Ectodermal cell (in vitro differentiated cells): Measurements from ENCODE around the gene UNG.
A peak's percentile ranks its signal among the peaks of the same experiment; 100 is the strongest.

Source experiments
- H3K27ac ChIP-seq: 2 replicates; pipeline ENCODE4 v1.7.0; 2013; ENCODE audit warnings: mild to moderate bottlenecking, low read depth, low read length; ENCODE audit not compliant: insufficient read depth, poor library complexity, severe bottlenecking
- H3K27me3 ChIP-seq: 2 replicates; pipeline ENCODE4 v1.7.0; 2013; ENCODE audit warnings: mild to moderate bottlenecking, low read length; ENCODE audit not compliant: insufficient read depth, control insufficient read depth, poor library complexity, severe bottlenecking
- H3K36me3 ChIP-seq: one replicate; pipeline ENCODE4 v1.7.0; 2013; ENCODE audit warnings: low read length; ENCODE audit not compliant: control insufficient read depth, insufficient read depth
- H3K4me1 ChIP-seq: one replicate; pipeline ENCODE4 v1.7.0; 2013; ENCODE audit warnings: low read length; ENCODE audit not compliant: control insufficient read depth, insufficient read depth
- H3K4me3 ChIP-seq: 2 replicates; pipeline ENCODE4 v1.7.0; 2013; ENCODE audit warnings: low read depth, low read length, control low read depth; ENCODE audit not compliant: insufficient read depth
- H3K9me3 ChIP-seq: 2 replicates; pipeline ENCODE4 v1.7.0; 2013; ENCODE audit warnings: mild to moderate bottlenecking, low read length, moderate library complexity; ENCODE audit not compliant: control insufficient read depth
- WGBS, 2 experiments: methylation state at CpG; one replicate each; pipeline ENCODE4 v1.1.7; 2013; ENCODE audit warnings: missing lambda C conversion rate in 2 of 2; 5-methylcytosine and 5-hydroxymethylcytosine counted together

Gene UNG

GRCh38 chr12:109058773-109059172, 38.6 kb upstream of the UNG start:
- WGBS, 2 experiments, result 95% methylated on average over 6 of the region's 6 CpGs
- no peaks in the 10 kb centered on the region for H3K36me3 ChIP-seq
- peaks cover under 1% of the 10 kb centered on the region for H3K4me1 ChIP-seq
- H3K4me3 ChIP-seq, result no peak overlapping the region
- H3K27ac ChIP-seq, result no peak overlapping the region
- no peaks in the 10 kb centered on the region for H3K27me3 ChIP-seq
- H3K9me3 ChIP-seq, result no peaks in the 10 kb centered on the region

GRCh38 chr12:109064143-109064542, 33.3 kb upstream of the UNG start:
- no peak overlapping the region for H3K27ac ChIP-seq
- no peak overlapping the region for H3K4me3 ChIP-seq
- no peaks in the 10 kb centered on the region for H3K36me3 ChIP-seq
- no peaks in the 10 kb centered on the region for H3K9me3 ChIP-seq
- WGBS, 2 experiments, result 89 to 91% methylated on average over 3 of the region's 3 CpGs
- no peaks in the 10 kb centered on the region for H3K27me3 ChIP-seq
- H3K4me1 ChIP-seq, result peaks cover 1% of the 10 kb centered on the region

GRCh38 chr12:109065154-109065852, 32.1 kb upstream of the UNG start:
- Histone ChIP-seq H3K4me3 (no peak overlapping the region), H3K36me3 (no peaks in the 10 kb centered on the region), H3K27me3 (no peaks in the 10 kb centered on the region), H3K27ac (no peak overlapping the region), H3K4me1 (peaks cover 12% of the 10 kb centered on the region), H3K9me3 (no peaks in the 10 kb centered on the region)
- 91 to 95% methylated on average over 4 to 5 of the region's 5 CpGs for WGBS, 2 experiments

- Histone ChIP-seq H3K9me3 (no peaks in the 10 kb centered on the region), H3K4me3 (no peak overlapping the region), H3K4me1 (peaks cover 18% of the 10 kb centered on the region), H3K36me3 (no peaks in the 10 kb centered on the region), H3K27ac (no peak overlapping the region), H3K27me3 (no peaks in the 10 kb centered on the region)
- WGBS, 2 experiments, result 76 to 93% methylated on average over 1 of the region's 1 CpG
Observed at GRCh38 chr12:109065853-109066193, 31.6 kb upstream of the UNG start.

- Histone ChIP-seq H3K4me3 (no peak overlapping the region), H3K27ac (peak overlapping the region; percentile 80), H3K9me3 (no peaks in the 10 kb centered on the region), H3K36me3 (no peaks in the 10 kb centered on the region), H3K4me1 (peaks cover 26% of the 10 kb centered on the region), H3K27me3 (no peaks in the 10 kb centered on the region)
- 15 to 16% methylated on average over 17 of the region's 17 CpGs for WGBS, 2 experiments
Observed at GRCh38 chr12:109069307-109070271, 27.8 kb upstream of the UNG start.

- H3K36me3 ChIP-seq, result peaks cover 5% of the 10 kb centered on the region
- H3K4me1 ChIP-seq, result peaks cover 18% of the 10 kb centered on the region
- H3K4me3 ChIP-seq, result no peak overlapping the region
- H3K27me3 ChIP-seq, result no peaks in the 10 kb centered on the region
- H3K9me3 ChIP-seq, result no peaks in the 10 kb centered on the region
- no peak overlapping the region for H3K27ac ChIP-seq
Observed at GRCh38 chr12:109074866-109075265, 22.5 kb upstream of the UNG start.

GRCh38 chr12:109082751-109083150, 14.6 kb upstream of the UNG start:
- Histone ChIP-seq H3K9me3 (no peaks in the 10 kb centered on the region), H3K4me1 (no peaks in the 10 kb centered on the region), H3K27me3 (no peaks in the 10 kb centered on the region), H3K4me3 (no peak overlapping the region), H3K36me3 (peaks cover 7% of the 10 kb centered on the region), H3K27ac (no peak overlapping the region)
- 93 to 95% methylated on average over 14 of the region's 14 CpGs for WGBS, 2 experiments

- no peaks in the 10 kb centered on the region for H3K27me3 ChIP-seq
- H3K36me3 ChIP-seq, result peaks cover 7% of the 10 kb centered on the region
- H3K4me3 ChIP-seq, result no peak overlapping the region
- H3K4me1 ChIP-seq, result no peaks in the 10 kb centered on the region
- H3K27ac ChIP-seq, result no peak overlapping the region
- H3K9me3 ChIP-seq, result no peaks in the 10 kb centered on the region
- WGBS, 2 experiments, result 94 to 100% methylated on average over 2 of the region's 2 CpGs
Observed at GRCh38 chr12:109084425-109084824, 13.0 kb upstream of the UNG start.

GRCh38 chr12:109085590-109085989, 11.8 kb upstream of the UNG start:
- peaks cover 7% of the 10 kb centered on the region for H3K36me3 ChIP-seq
- no peak overlapping the region for H3K4me3 ChIP-seq
- 94 to 95% methylated on average over 11 of the region's 11 CpGs for WGBS, 2 experiments
- H3K27ac ChIP-seq, result no peak overlapping the region
- H3K27me3 ChIP-seq, result no peaks in the 10 kb centered on the region
- no peaks in the 10 kb centered on the region for H3K9me3 ChIP-seq
- H3K4me1 ChIP-seq, result no peaks in the 10 kb centered on the region

GRCh38 chr12:109087250-109087649, 10.1 kb upstream of the UNG start:
- no peaks in the 10 kb centered on the region for H3K4me1 ChIP-seq
- no peaks in the 10 kb centered on the region for H3K9me3 ChIP-seq
- no peak overlapping the region for H3K27ac ChIP-seq
- H3K27me3 ChIP-seq, result no peaks in the 10 kb centered on the region
- no peak overlapping the region for H3K4me3 ChIP-seq
- H3K36me3 ChIP-seq, result peaks cover 7% of the 10 kb centered on the region
- WGBS, 2 experiments, result 92 to 97% methylated on average over 5 of the region's 5 CpGs
